Panc1 (cell line): ENCODE results near the gene HOMER1.

Source experiments
- CTCF ChIP-seq: fragments of 450-650 bp; IDR thresholded peaks from 2 replicates; pipeline ENCODE4 v1.5.1; 2017; ENCODE audit warnings: mild to moderate bottlenecking
- POLR2AphosphoS5 ChIP-seq: IDR thresholded peaks from 2 replicates; pipeline ENCODE4 v1.6.1; 2012; ENCODE audit warnings: mild to moderate bottlenecking, low read depth, low read length, moderate library complexity
- REST ChIP-seq, 2 experiments: IDR thresholded peaks; 2 replicates each; pipeline ENCODE4 v1.6.1; 2011 to 2012; ENCODE audit warnings: low read depth in 2 of 2, control low read depth in 1 of 2, low read length in 1 of 2, mild to moderate bottlenecking in 1 of 2, moderate library complexity in 1 of 2; ENCODE audit not compliant: insufficient read depth in 1 of 2

GRCh38 chr5:79330071-79330470 lies 183.9 kb downstream of the HOMER1 start:
- no peak for TF ChIP-seq CTCF
- no peak for TF ChIP-seq REST (IDR thresholded peaks at IDR 0.05; ENCODE audit: insufficient read depth in 1 of 2, low read depth in 2 of 2, low read length in 1 of 2)
- no peak for TF ChIP-seq POLR2AphosphoS5
